ENCODE results near the gene STX11. TPM values are rescaled to one million over a fixed set of nuclear protein-coding genes. Genes with fewer than 3 reads are reported as not detected.

STX11 gene
- polyA plus RNA-seq, 1 experiment: 0.16 TPM

DNA sequence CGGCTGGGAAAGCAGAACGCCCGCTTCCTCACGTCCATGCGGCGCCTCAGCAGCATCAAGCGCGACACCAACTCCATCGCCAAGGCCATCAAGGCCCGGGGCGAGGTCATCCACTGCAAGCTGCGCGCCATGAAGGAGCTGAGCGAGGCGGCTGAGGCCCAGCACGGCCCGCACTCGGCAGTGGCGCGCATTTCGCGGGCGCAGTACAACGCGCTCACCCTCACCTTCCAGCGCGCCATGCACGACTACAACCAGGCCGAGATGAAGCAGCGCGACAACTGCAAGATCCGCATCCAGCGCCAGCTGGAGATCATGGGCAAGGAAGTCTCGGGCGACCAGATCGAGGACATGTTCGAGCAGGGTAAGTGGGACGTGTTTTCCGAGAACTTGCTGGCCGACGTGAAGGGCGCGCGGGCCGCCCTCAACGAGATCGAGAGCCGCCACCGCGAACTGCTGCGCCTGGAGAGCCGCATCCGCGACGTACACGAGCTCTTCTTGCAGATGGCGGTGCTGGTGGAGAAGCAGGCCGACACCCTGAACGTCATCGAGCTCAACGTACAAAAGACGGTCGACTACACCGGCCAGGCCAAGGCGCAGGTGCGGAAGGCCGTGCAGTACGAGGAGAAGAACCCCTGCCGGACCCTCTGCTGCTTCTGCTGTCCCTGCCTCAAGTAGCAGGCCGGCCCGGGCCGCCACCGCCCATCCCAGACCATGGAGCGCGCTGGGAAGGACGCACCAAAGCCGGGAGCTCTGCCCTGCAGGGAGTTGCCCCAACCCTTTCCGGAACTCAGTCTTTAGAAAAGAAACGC, 36.7 kb downstream of the STX11 start:
- CTCF ChIA-PET: no interaction called here
- no peak overlapping the region for H3K27ac ChIP-seq (ENCODE audit: low read depth, low read length)
- TF ChIP-seq, protein P1, sequence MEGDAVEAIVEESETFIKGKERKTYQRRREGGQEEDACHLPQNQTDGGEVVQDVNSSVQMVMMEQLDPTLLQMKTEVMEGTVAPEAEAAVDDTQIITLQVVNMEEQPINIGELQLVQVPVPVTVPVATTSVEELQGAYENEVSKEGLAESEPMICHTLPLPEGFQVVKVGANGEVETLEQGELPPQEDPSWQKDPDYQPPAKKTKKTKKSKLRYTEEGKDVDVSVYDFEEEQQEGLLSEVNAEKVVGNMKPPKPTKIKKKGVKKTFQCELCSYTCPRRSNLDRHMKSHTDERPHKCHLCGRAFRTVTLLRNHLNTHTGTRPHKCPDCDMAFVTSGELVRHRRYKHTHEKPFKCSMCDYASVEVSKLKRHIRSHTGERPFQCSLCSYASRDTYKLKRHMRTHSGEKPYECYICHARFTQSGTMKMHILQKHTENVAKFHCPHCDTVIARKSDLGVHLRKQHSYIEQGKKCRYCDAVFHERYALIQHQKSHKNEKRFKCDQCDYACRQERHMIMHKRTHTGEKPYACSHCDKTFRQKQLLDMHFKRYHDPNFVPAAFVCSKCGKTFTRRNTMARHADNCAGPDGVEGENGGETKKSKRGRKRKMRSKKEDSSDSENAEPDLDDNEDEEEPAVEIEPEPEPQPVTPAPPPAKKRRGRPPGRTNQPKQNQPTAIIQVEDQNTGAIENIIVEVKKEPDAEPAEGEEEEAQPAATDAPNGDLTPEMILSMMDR (IDR thresholded peaks at IDR 0.05; ENCODE audit: low read depth, low read length): no peak
- H3K4me3 ChIP-seq (ENCODE audit: low read depth, low read length): no peak overlapping the region
- peaks cover 10% of the 10 kb centered on the region for H3K9me3 ChIP-seq (ENCODE audit: control insufficient read depth, insufficient read depth, low read length)
- DNase-seq (ENCODE audit: low read depth, low spot score): no peak
- POLR2A ChIA-PET: no interaction called here
- H3K27me3 ChIP-seq (ENCODE audit: control insufficient read depth, insufficient read depth, low read length): peaks cover 7% of the 10 kb centered on the region

DNA sequence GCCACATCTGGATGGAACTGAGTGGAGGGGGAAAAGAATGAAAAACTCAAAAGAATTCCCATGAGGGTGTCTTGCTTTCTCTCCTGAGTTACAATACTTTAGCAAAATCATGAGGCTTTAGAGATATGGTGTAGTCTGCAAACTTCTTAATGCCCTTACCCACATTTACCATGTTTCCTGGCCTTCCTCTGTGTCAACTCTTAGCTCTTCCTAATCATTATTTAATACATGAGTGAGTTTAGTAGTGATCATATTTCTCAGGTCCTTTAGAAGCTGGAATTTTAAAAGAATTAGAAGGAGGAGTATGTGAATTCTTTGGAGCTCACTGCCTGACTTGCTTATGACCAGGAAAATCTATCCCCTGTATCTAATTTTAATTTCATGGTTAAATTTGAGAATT, 39.0 kb downstream of the STX11 start:
- peaks cover 7% of the 10 kb centered on the region for H3K27me3 ChIP-seq (ENCODE audit: control insufficient read depth, insufficient read depth, low read length)
- CTCF ChIA-PET: no interaction called here
- H3K9me3 ChIP-seq (ENCODE audit: control insufficient read depth, insufficient read depth, low read length): peaks cover 10% of the 10 kb centered on the region
- no peak overlapping the region for H3K4me3 ChIP-seq (ENCODE audit: low read depth, low read length)
- POLR2A ChIA-PET: no interaction called here
- no peak overlapping the region for H3K27ac ChIP-seq (ENCODE audit: low read depth, low read length)
- no peak for DNase-seq (ENCODE audit: low read depth, low spot score)
- TF ChIP-seq, protein P1 (IDR thresholded peaks at IDR 0.05; ENCODE audit: low read depth, low read length): no peak

DNA sequence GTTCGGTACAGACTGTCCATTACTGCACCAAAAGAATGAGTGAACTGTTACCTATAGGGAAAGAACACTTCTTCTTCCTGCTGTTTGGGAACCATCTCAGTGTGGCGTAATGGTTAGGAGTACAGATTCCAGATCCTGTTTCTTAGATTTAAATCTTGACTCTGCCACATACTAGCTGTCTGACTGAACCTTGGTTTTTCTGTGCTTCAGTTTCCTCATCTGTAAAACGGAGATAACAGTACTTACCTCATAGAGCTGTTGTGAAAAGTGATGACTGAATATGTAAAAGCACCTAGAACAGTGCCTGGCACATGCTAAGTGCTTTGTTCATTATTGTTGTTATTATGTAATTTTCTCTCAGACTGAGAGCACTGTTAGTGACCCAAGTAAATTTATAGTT, 39.8 kb downstream of the STX11 start:
- CTCF ChIA-PET: interaction anchor here (1.0 kb wide), 1 partner anchor 12 kb away, joined by 3 read pairs; no protein-coding TSS in a partner anchor
- POLR2A ChIA-PET: interaction anchor here (1.2 kb wide), 1 partner anchor 8 kb away, joined by 3 read pairs; no protein-coding TSS in a partner anchor
- Histone ChIP-seq H3K9me3 (ENCODE audit: control insufficient read depth, insufficient read depth, low read length) (peaks cover 10% of the 10 kb centered on the region), H3K27ac (ENCODE audit: low read depth, low read length) (no peak overlapping the region), H3K4me3 (ENCODE audit: low read depth, low read length) (no peak overlapping the region), H3K27me3 (ENCODE audit: control insufficient read depth, insufficient read depth, low read length) (peaks cover 7% of the 10 kb centered on the region)
- DNase-seq (ENCODE audit: low read depth, low spot score): no peak
- TF ChIP-seq, protein P1 (IDR thresholded peaks at IDR 0.05; ENCODE audit: low read depth, low read length): no peak

DNA sequence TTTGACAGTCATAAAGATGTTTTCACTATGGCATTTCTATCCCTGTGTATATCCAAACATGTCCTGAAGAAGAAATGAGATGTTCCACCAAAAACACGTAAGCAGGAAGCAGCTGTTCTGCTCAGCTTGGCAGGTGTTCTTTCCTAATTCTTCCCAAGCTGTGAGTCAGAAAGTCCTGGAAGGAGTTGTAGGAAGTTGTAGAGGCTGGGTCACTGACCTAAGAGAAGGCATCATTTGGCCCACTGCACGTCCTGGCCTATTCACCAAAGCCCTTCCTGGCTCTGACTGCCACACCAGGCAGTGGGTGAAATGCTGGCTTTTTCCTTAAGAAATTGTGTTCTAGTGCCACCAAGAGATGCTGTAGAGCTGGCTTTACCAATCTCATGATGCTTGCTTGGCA, 40.3 kb downstream of the STX11 start:
- TF ChIP-seq, protein P1 (IDR thresholded peaks at IDR 0.05; ENCODE audit: low read depth, low read length): no peak
- Histone ChIP-seq H3K27ac (ENCODE audit: low read depth, low read length) (peak overlapping the region; percentile 11), H3K4me3 (ENCODE audit: low read depth, low read length) (no peak overlapping the region), H3K9me3 (ENCODE audit: control insufficient read depth, insufficient read depth, low read length) (peaks cover 10% of the 10 kb centered on the region), H3K27me3 (ENCODE audit: control insufficient read depth, insufficient read depth, low read length) (peaks cover 7% of the 10 kb centered on the region)
- CTCF ChIA-PET: interaction anchor here (1.0 kb wide), 1 partner anchor 12 kb away, joined by 3 read pairs; no protein-coding TSS in a partner anchor
- peak; percentile 39 for DNase-seq (ENCODE audit: low read depth, low spot score)
- POLR2A ChIA-PET: interaction anchor here (1.2 kb wide), 1 partner anchor 9 kb away, joined by 3 read pairs; no protein-coding TSS in a partner anchor

DNA sequence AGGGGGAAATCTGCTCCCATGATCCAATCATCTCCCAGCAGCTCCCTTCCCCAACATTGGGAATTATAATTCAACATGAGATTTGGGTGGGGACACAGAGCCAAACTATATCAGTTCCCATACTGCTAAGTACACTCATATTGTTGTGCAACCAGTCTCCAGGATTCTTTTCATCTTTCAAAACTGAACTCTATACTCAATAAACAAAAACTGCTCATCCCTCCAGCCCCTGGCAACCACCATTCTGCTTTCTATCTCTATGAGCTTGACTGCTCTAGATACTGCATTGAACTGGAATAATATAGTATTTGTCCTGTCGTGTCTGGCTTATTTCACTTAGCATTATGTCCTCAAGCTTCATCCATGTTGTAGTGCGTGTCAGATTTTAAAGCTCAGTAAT, 42.9 kb downstream of the STX11 start:
- ChIA-PET CTCF (no interaction called here), POLR2A (no interaction called here)
- H3K27me3 ChIP-seq (ENCODE audit: control insufficient read depth, insufficient read depth, low read length): no peaks in the 10 kb centered on the region
- no peak overlapping the region for H3K4me3 ChIP-seq (ENCODE audit: low read depth, low read length)
- H3K9me3 ChIP-seq (ENCODE audit: control insufficient read depth, insufficient read depth, low read length): no peaks in the 10 kb centered on the region
- no peak overlapping the region for H3K27ac ChIP-seq (ENCODE audit: low read depth, low read length)
- DNase-seq (ENCODE audit: low read depth, low spot score): no peak
- TF ChIP-seq, protein P1 (IDR thresholded peaks at IDR 0.05; ENCODE audit: low read depth, low read length): no peak
